Trophoblast cell (in vitro differentiated cells and primary cell): Measurements from ENCODE around the gene MOBP.

ENCODE experiments used
- DNase-seq, 2 donors: peaks; one replicate each; pipeline ENCODE4 v3.0.0-alpha.2; 2016
- H2AFZ ChIP-seq: 2 replicates; pipeline ENCODE4 v1.6.1; 2013; ENCODE audit warnings: low read length, moderate library complexity, mild to moderate bottlenecking; ENCODE audit not compliant: insufficient read depth, poor library complexity
- H2AK5ac ChIP-seq: 2 replicates; pipeline ENCODE4 v1.6.1; 2013; ENCODE audit warnings: mild to moderate bottlenecking, low read length
- H2BK120ac ChIP-seq: 2 replicates; pipeline ENCODE4 v1.6.1; 2013; ENCODE audit warnings: low read length, mild to moderate bottlenecking, moderate library complexity; ENCODE audit not compliant: insufficient read depth, poor library complexity
- H2BK12ac ChIP-seq: 2 replicates; pipeline ENCODE4 v1.6.1; 2013; ENCODE audit warnings: mild to moderate bottlenecking, low read length, moderate library complexity
- H2BK5ac ChIP-seq: 2 replicates; pipeline ENCODE4 v1.6.1; 2013; ENCODE audit warnings: low read length, low read depth, moderate library complexity, mild to moderate bottlenecking; ENCODE audit not compliant: poor library complexity
- H3K14ac ChIP-seq: 2 replicates; pipeline ENCODE4 v1.6.1; 2013; ENCODE audit warnings: mild to moderate bottlenecking, low read length
- H3K18ac ChIP-seq: 2 replicates; pipeline ENCODE4 v1.6.1; 2013; ENCODE audit warnings: mild to moderate bottlenecking, low read length
- H3K23ac ChIP-seq: 2 replicates; pipeline ENCODE4 v1.6.1; 2013; ENCODE audit warnings: low read length
- H3K27ac ChIP-seq: 2 replicates; pipeline ENCODE4 v1.5.1; 2013; ENCODE audit warnings: low read depth, mild to moderate bottlenecking, inconsistent platforms, low read length, moderate library complexity
- H3K27me3 ChIP-seq: 2 replicates; pipeline ENCODE4 v1.6.1; 2013; ENCODE audit warnings: inconsistent platforms, mild to moderate bottlenecking, low read length, moderate library complexity; ENCODE audit not compliant: insufficient read depth
- H3K36me3 ChIP-seq, 2 experiments: 1 replicate in 1 of 2; 2 replicates in 1 of 2; pipeline ENCODE4 v1.6.1; 2013; ENCODE audit warnings: low read length in 2 of 2, mild to moderate bottlenecking in 2 of 2, moderate library complexity in 1 of 2; ENCODE audit not compliant: insufficient read depth in 2 of 2, control insufficient read depth in 1 of 2
- H3K4ac ChIP-seq: 2 replicates; pipeline ENCODE4 v1.6.1; 2013; ENCODE audit warnings: low read depth, mild to moderate bottlenecking, low read length, moderate library complexity
- H3K4me1 ChIP-seq, 2 experiments: 1 replicate in 1 of 2; 2 replicates in 1 of 2; pipeline ENCODE4 v1.6.1; 2013; ENCODE audit warnings: low read length in 2 of 2, mild to moderate bottlenecking in 2 of 2, moderate library complexity in 1 of 2; ENCODE audit not compliant: insufficient read depth in 2 of 2, control insufficient read depth in 1 of 2
- H3K4me2 ChIP-seq: 2 replicates; pipeline ENCODE4 v1.6.1; 2013; ENCODE audit warnings: inconsistent platforms, mild to moderate bottlenecking, low read length, moderate library complexity
- H3K4me3 ChIP-seq: 2 replicates; pipeline ENCODE4 v1.5.1; 2013; ENCODE audit warnings: mild to moderate bottlenecking, low read depth, low read length, inconsistent platforms
- H3K79me1 ChIP-seq: one replicate; pipeline ENCODE4 v1.6.1; 2013; ENCODE audit warnings: low read length
- H3K79me2 ChIP-seq: 2 replicates; pipeline ENCODE4 v1.6.1; 2013; ENCODE audit warnings: low read length, mild to moderate bottlenecking; ENCODE audit not compliant: control insufficient read depth, insufficient read depth, poor library complexity
- H3K9ac ChIP-seq: 2 replicates; pipeline ENCODE4 v1.6.1; 2013; ENCODE audit warnings: mild to moderate bottlenecking, low read length
- H3K9me3 ChIP-seq: 2 replicates; pipeline ENCODE4 v1.6.1; 2013; ENCODE audit warnings: low read depth, mild to moderate bottlenecking, control low read depth, inconsistent platforms, low read length; ENCODE audit not compliant: insufficient read depth
- H4K12ac ChIP-seq: 2 replicates; pipeline ENCODE4 v1.6.1; 2013; ENCODE audit warnings: low read depth, mild to moderate bottlenecking, low read length, moderate library complexity
- H4K8ac ChIP-seq: 2 replicates; pipeline ENCODE4 v1.6.1; 2013; ENCODE audit warnings: low read depth, mild to moderate bottlenecking, low read length, moderate library complexity
- H4K91ac ChIP-seq: one replicate; pipeline ENCODE4 v1.6.1; 2013; ENCODE audit warnings: low read depth, mild to moderate bottlenecking, low read length, moderate library complexity
- WGBS: extraction: QIAGEN DNeasy Blood & Tissue Kit; methylation state at CpG from one replicate; pipeline ENCODE4 v1.1.7; 2013; ENCODE audit warnings: missing lambda C conversion rate; ENCODE audit not compliant: insufficient read length, insufficient coverage; ENCODE audit errors: extremely low coverage; 5-methylcytosine and 5-hydroxymethylcytosine counted together

The MOBP gene

DNA sequence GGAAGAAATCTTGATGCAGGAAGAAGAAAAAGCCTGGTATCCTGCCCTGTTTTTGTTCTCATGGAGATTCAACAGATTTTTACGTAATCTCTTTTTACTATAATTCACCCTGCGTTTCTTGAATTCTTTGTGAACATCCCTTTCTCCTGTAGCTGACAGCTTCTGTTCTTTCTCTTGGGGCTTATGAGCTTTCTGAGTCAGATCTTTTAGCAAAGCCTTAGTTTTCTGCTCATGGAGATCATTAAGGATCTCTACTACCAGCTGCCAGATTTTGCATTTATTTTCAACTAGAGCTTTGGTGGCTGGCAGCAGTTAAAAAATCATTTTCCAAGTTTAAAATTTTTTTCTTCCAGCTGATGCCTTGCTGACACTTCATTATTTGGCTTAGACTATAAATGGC lies 51.6 kb downstream of the MOBP start:
- Histone ChIP-seq H3K4me1 (no peaks in the 10 kb centered on the region), H2AK5ac (no peak overlapping the region), H3K27ac (no peak overlapping the region), H3K9me3 (no peaks in the 10 kb centered on the region), H2BK12ac (no peak overlapping the region), H3K9ac (no peak overlapping the region), H3K4ac (no peak overlapping the region), H3K23ac (no peak overlapping the region), H3K36me3 (no peaks in the 10 kb centered on the region), H3K18ac (no peak overlapping the region), H4K12ac (no peak overlapping the region), H3K4me3 (no peak overlapping the region), H2BK5ac (no peak overlapping the region), H3K4me2 (no peak overlapping the region), H2AFZ (no peak overlapping the region), H3K79me2 (no peaks in the 10 kb centered on the region), H3K79me1 (no peaks in the 10 kb centered on the region), H4K8ac (no peak overlapping the region), H2BK120ac (no peak overlapping the region), H3K27me3 (no peaks in the 10 kb centered on the region), H3K14ac (no peak overlapping the region), H4K91ac (no peak overlapping the region)
- no peak for DNase-seq
- WGBS, result no CpG with 5 or more reads among the region's 2 CpGs

DNA sequence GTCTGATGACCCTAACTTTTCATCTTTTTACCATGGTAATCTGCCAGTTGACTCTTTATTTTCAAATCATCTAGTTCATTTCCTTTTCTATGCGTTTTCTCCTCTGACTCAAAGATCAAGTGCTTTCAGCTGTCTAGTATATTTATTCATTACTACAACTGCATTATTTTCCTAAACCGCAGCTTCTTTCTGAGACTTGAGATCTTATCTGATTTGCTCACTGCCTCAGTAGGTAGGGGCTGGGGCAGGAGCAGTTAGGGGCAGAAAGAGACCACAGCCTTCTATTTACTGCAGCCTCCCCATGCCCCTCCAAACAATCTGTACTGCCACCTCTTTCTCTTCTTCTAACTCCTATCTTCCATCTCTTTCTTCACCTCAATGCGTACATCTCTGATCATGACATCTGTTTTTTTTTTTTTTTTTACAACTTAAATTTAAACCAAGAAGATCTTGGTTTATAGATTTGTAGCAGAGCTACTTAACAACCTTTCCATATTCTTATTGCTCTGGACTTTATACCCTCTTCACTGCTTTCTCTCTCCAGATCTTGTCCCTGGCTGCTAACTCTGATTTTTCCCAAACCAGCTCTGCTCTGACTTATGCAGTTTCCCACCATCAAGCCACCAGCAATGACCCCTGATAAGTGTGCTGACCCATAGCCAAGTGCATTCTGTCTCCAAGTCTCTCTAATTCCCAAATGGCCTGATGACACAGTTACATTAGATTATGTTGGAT lies 52.2 kb downstream of the MOBP start:
- no peak overlapping the region for H3K4me2 ChIP-seq
- no peak overlapping the region for H3K4ac ChIP-seq
- no peak overlapping the region for H4K8ac ChIP-seq
- H3K27ac ChIP-seq, result no peak overlapping the region
- H2BK5ac ChIP-seq, result no peak overlapping the region
- no peak overlapping the region for H4K12ac ChIP-seq
- no peak overlapping the region for H3K23ac ChIP-seq
- no peak overlapping the region for H2BK12ac ChIP-seq
- H3K79me2 ChIP-seq, result no peaks in the 10 kb centered on the region
- no peak for DNase-seq
- H3K9ac ChIP-seq, result no peak overlapping the region
- H2BK120ac ChIP-seq, result no peak overlapping the region
- H3K79me1 ChIP-seq, result no peaks in the 10 kb centered on the region
- no peaks in the 10 kb centered on the region for H3K36me3 ChIP-seq
- H3K18ac ChIP-seq, result no peak overlapping the region
- H3K4me3 ChIP-seq, result no peak overlapping the region
- H3K14ac ChIP-seq, result no peak overlapping the region
- no peak overlapping the region for H2AFZ ChIP-seq
- H4K91ac ChIP-seq, result no peak overlapping the region
- H3K4me1 ChIP-seq, result no peaks in the 10 kb centered on the region
- H3K9me3 ChIP-seq, result no peaks in the 10 kb centered on the region
- WGBS, result no CpG with 5 or more reads among the region's 3 CpGs
- H2AK5ac ChIP-seq, result no peak overlapping the region
- no peaks in the 10 kb centered on the region for H3K27me3 ChIP-seq

DNA sequence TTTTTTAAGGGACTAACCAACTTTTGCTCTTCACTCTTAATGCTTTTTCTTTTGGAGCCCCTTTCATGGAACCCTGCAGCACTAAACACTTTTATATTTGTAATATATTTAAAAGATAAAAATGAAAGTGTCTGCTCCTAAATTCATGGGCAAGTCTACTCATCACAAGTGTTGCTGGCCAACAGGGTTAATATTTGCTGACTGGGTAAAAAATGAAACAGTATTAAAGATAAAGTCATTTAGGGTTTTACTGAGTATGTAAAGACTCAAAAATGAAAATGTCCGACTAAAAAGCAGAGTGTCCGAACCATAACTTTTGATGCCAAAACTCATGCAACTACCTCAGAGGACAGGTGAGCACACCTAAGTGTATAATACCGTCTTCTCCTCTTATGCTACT lies 54.0 kb downstream of the MOBP start:
- Histone ChIP-seq H2BK120ac (no peak overlapping the region), H2AFZ (no peak overlapping the region), H3K9ac (no peak overlapping the region), H4K8ac (no peak overlapping the region), H2BK12ac (no peak overlapping the region), H3K4me3 (no peak overlapping the region), H3K4ac (no peak overlapping the region), H3K18ac (no peak overlapping the region), H4K91ac (no peak overlapping the region), H2BK5ac (no peak overlapping the region), H3K9me3 (peaks cover 4% of the 10 kb centered on the region), H3K4me2 (no peak overlapping the region), H3K36me3 (no peaks in the 10 kb centered on the region), H3K27ac (no peak overlapping the region), H2AK5ac (no peak overlapping the region), H3K79me1 (no peaks in the 10 kb centered on the region), H3K14ac (no peak overlapping the region), H3K79me2 (no peaks in the 10 kb centered on the region), H3K23ac (no peak overlapping the region), H3K4me1 (no peaks in the 10 kb centered on the region), H4K12ac (no peak overlapping the region), H3K27me3 (no peaks in the 10 kb centered on the region)
- no CpG with 5 or more reads among the region's 3 CpGs for WGBS
- no peak for DNase-seq

DNA sequence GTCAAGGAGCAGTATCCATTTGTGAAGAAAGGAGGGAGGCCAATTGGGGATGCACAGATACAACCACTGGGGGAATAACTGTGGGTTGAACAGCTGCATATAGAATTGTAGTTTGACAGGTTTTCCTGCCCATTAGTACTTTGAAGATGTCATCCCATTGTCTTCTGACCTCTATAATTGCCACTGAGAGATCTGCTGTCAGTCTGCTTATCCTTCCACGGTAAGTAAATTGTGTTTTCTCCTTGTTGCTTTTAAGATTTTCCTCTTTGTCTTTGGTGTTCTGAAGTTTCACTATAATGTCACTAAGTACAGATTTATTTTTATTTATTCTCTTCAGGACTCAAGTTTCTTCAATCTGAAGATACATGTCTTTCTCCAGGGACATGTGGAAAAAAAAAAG lies 56.6 kb downstream of the MOBP start:
- Histone ChIP-seq H2BK120ac (no peak overlapping the region), H3K9me3 (peaks cover 4% of the 10 kb centered on the region), H3K9ac (no peak overlapping the region), H3K36me3 (no peaks in the 10 kb centered on the region), H2AFZ (no peak overlapping the region), H2BK5ac (no peak overlapping the region), H3K18ac (no peak overlapping the region), H2AK5ac (no peak overlapping the region), H3K79me2 (no peaks in the 10 kb centered on the region), H4K12ac (no peak overlapping the region), H3K4ac (no peak overlapping the region), H3K79me1 (no peaks in the 10 kb centered on the region), H2BK12ac (no peak overlapping the region), H3K4me2 (no peak overlapping the region), H4K8ac (no peak overlapping the region), H3K14ac (no peak overlapping the region), H3K27ac (no peak overlapping the region), H3K23ac (no peak overlapping the region), H3K4me3 (no peak overlapping the region), H3K4me1 (no peaks in the 10 kb centered on the region), H3K27me3 (no peaks in the 10 kb centered on the region), H4K91ac (no peak overlapping the region)
- DNase-seq, result no peak
- no CpG with 5 or more reads among the region's 1 CpG for WGBS
